PC-9 (cell line): ENCODE data around the gene GPR160. TPM values are rescaled to one million over a fixed set of nuclear protein-coding genes. Genes with fewer than 3 reads are reported as not detected.

Experiments used
- BruUV-seq: library from RNA; stranded (reverse); fragments of 400-500 nt; replicated peaks from 2 replicates; lab custom pipeline; 2021; lab: Mats Ljungman, UMichigan
- CTCF ChIA-PET: fragments of 300-600 bp; sonication (Branson Sonifier 250); formaldehyde crosslinking; loops from one replicate; lab custom pipeline; 2022; ENCODE audit warnings: antibody characterized with exemption; lab: Charles Lee
- POLR2A ChIA-PET: fragments of 300-600 bp; sonication (Branson Sonifier 250); formaldehyde crosslinking; loops from one replicate; lab custom pipeline; 2022; ENCODE audit warnings: antibody characterized with exemption; ENCODE audit not compliant: unreplicated experiment; lab: Charles Lee
- DNase-seq, 2 experiments: peaks; one replicate each; pipeline versions ENCODE4 v3.0.0 to v3.0.0-alpha.2; 2015 to 2022; ENCODE audit warnings: mixed read lengths in 1 of 2
- H2AFZ ChIP-seq: fragments of 200-600 bp; sonication (generic); 2 replicates; pipeline ENCODE4 v1.8.1; 2017; ENCODE audit warnings: antibody characterized with exemption
- H3F3A ChIP-seq: fragments of 200-600 bp; sonication (generic); 2 replicates; pipeline ENCODE4 v1.8.1; 2017; ENCODE audit warnings: antibody characterized with exemption, mild to moderate bottlenecking, low read depth; ENCODE audit not compliant: insufficient read depth
- H3K27ac ChIP-seq: fragments of 200-600 bp; sonication (generic); 2 replicates; pipeline ENCODE4 v1.6.1; 2016; ENCODE audit warnings: mixed run types
- H3K27me3 ChIP-seq: fragments of 200-600 bp; sonication (generic); 2 replicates; pipeline ENCODE4 v1.6.1; 2016; ENCODE audit warnings: low read depth, mixed run types; ENCODE audit not compliant: insufficient read depth
- H3K36me3 ChIP-seq: fragments of 200-600 bp; sonication (generic); 2 replicates; pipeline ENCODE4 v1.6.1; 2016; ENCODE audit warnings: low read depth, mixed run types
- H3K4me1 ChIP-seq: fragments of 200-600 bp; sonication (generic); replicated peaks from 2 replicates; pipeline ENCODE4 v1.6.1; 2016; ENCODE audit warnings: mixed run types; ENCODE audit not compliant: insufficient read depth
- H3K4me2 ChIP-seq: fragments of 200-600 bp; sonication (generic); 2 replicates; pipeline ENCODE4 v1.6.1; 2017; ENCODE audit warnings: mixed run types
- H3K4me3 ChIP-seq: fragments of 200-600 bp; sonication (generic); 2 replicates; pipeline ENCODE4 v1.6.1; 2016; ENCODE audit warnings: mixed run types
- H3K79me2 ChIP-seq: fragments of 200-600 bp; sonication (generic); 2 replicates; pipeline ENCODE4 v1.6.1; 2017; ENCODE audit warnings: low read depth, mixed run types
- H3K9me2 ChIP-seq: fragments of 200-600 bp; sonication (generic); 2 replicates; pipeline ENCODE4 v1.8.1; 2017; ENCODE audit warnings: mild to moderate bottlenecking; ENCODE audit not compliant: insufficient read depth
- H3K9me3 ChIP-seq: fragments of 200-600 bp; sonication (generic); 2 replicates; pipeline ENCODE4 v1.8.1; 2016; ENCODE audit warnings: low read depth; ENCODE audit not compliant: insufficient read depth
- H4K20me1 ChIP-seq: fragments of 200-600 bp; sonication (generic); 2 replicates; pipeline ENCODE4 v1.8.1; 2017; ENCODE audit not compliant: insufficient read depth
- EZH2 ChIP-seq: fragments of 200-600 bp; sonication (generic); IDR thresholded peaks from 2 replicates; pipeline ENCODE4 v1.8.0; 2017; ENCODE audit warnings: antibody characterized with exemption, low read depth
- intact Hi-C: fragments of 100-400 bp; cut with micrococcal nuclease; formaldehyde crosslinking; loops from one replicate; pipeline ENCODE4 v1.10.0; 2022; ENCODE audit not compliant: unreplicated experiment
- total RNA-seq: library from RNA; stranded (reverse); gene quantifications from 2 replicates; pipeline ENCODE4 v1.2.3, GENCODE V29; 2021
- TF ChIP-seq, protein P1 (sequence below): fragments of 200-600 bp; sonication (generic); conservative IDR thresholded peaks from 2 replicates; pipeline ENCODE4 v1.6.1; 2017; ENCODE audit warnings: mixed run types, antibody characterized with exemption, mild to moderate bottlenecking, moderate library complexity

Gene GPR160
- total RNA-seq, 1 experiment from 2014 or later: 12.6 TPM

DNA sequence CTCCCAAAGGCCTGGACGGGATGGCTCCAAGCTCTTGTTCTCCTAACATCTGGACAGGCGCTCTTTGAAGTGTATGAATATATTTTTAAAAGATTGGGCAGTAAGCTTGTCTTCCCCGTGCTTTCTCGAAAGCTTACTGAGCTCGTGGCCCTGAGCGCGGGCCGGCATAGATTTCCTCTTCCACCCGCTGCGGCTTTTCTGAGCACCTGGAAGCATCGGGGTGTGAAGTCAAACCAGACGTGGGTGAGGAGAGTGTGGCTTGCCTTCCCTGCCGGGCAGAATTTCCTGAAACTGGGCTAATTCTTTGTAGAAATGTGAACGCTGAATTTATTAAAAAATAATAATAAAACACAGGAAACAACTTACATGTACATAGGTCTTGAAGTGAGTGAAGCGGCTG lies 25.9 kb downstream of the GPR160 start:
- Histone ChIP-seq H3K36me3 (no peaks in the 10 kb centered on the region), H3K9me2 (no peaks in the 10 kb centered on the region), H4K20me1 (no peaks in the 10 kb centered on the region), H3F3A (no peaks in the 10 kb centered on the region), H3K27me3 (no peaks in the 10 kb centered on the region), H3K79me2 (no peaks in the 10 kb centered on the region), H2AFZ (no peak overlapping the region), H3K4me1 (no peaks in the 10 kb centered on the region), H3K4me2 (no peak overlapping the region), H3K27ac (no peak overlapping the region), H3K4me3 (no peak overlapping the region), H3K9me3 (no peaks in the 10 kb centered on the region)
- ChIA-PET CTCF (no interaction called here), POLR2A (no interaction called here)
- no TSS peak for BruUV-seq
- intact Hi-C loops: no loop called here
- DNase-seq: no peak
- TF ChIP-seq, protein P1, sequence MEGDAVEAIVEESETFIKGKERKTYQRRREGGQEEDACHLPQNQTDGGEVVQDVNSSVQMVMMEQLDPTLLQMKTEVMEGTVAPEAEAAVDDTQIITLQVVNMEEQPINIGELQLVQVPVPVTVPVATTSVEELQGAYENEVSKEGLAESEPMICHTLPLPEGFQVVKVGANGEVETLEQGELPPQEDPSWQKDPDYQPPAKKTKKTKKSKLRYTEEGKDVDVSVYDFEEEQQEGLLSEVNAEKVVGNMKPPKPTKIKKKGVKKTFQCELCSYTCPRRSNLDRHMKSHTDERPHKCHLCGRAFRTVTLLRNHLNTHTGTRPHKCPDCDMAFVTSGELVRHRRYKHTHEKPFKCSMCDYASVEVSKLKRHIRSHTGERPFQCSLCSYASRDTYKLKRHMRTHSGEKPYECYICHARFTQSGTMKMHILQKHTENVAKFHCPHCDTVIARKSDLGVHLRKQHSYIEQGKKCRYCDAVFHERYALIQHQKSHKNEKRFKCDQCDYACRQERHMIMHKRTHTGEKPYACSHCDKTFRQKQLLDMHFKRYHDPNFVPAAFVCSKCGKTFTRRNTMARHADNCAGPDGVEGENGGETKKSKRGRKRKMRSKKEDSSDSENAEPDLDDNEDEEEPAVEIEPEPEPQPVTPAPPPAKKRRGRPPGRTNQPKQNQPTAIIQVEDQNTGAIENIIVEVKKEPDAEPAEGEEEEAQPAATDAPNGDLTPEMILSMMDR: no peak
- TF ChIP-seq EZH2: no peak

DNA sequence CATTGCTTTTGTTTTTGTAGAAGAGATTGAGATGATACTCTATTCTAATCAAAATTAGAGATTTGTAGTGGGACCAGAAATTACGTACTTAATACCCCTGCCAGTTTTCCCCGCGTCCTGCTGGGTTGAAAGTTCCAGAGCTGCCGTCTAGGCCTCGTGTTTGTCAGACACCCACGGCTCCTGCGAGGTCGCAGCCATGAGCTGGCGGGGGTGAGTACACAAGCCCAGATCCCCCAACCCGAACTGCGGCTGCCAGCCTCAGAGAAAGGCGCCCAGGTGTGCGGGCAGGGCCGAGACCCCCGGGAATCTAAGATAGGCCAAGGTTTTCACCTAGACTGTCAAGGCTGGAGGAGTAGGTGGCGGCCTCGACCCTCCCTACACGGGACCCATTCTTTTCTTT lies 26.3 kb downstream of the GPR160 start:
- TF ChIP-seq, protein P1: no peak
- TF ChIP-seq EZH2: no peak
- BruUV-seq: no TSS peak
- POLR2A ChIA-PET: no interaction called here

DNA sequence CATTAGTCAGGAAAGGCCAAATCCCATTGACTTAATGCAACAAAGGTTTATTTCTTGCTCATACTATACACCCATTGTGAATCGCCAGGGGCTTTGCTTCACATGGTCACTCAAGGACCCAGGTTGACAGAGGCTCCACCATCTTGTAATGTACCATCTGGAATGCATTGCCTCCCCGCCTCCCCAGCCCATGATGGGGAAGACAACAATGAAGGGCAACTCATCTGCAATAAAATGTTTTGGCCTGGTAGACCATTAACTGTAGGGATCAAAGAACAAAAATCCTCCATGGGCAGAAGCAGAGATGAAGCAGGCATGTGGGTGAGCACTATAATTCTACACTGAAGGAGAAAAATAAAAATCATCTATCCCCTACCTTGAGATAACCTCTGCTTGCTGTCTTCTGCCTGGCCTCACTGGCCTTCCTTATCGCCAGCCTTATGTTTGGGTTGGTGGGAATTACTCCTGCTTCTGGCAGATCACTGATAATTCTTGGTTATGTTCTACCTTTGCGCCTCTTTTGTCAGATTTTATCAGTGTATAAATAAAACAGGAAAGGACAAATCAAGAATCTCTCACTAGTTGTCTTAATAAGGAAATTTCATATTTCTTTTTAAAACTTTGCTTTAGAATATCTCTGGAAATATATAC lies 37.8 kb downstream of the GPR160 start:
- no peak for TF ChIP-seq EZH2
- TF ChIP-seq, protein P1: no peak
- Histone ChIP-seq H3K9me3 (no peaks in the 10 kb centered on the region), H3K36me3 (no peaks in the 10 kb centered on the region), H3K4me1 (0 out of 2 replicates have a peak, but pooled peaks cover 4% of the 10 kb centered on the region), H3K27me3 (no peaks in the 10 kb centered on the region), H3K79me2 (no peaks in the 10 kb centered on the region), H3F3A (no peaks in the 10 kb centered on the region), H3K27ac (no peak overlapping the region), H2AFZ (no peak overlapping the region), H3K9me2 (no peaks in the 10 kb centered on the region), H3K4me2 (no peak overlapping the region), H4K20me1 (no peaks in the 10 kb centered on the region), H3K4me3 (no peak overlapping the region)
- no peak for DNase-seq
- no TSS peak for BruUV-seq
- ChIA-PET POLR2A (no interaction called here), CTCF (no interaction called here)
- intact Hi-C loops: no loop called here

More for the DNA sequence above, 26.3 kb downstream of the GPR160 start:
- Histone ChIP-seq H3K36me3 (no peaks in the 10 kb centered on the region), H3K9me2 (no peaks in the 10 kb centered on the region; the same call in 1 of the 2 replicates), H3K4me1 (no peaks in the 10 kb centered on the region), H3F3A (no peaks in the 10 kb centered on the region), H4K20me1 (no peaks in the 10 kb centered on the region), H3K79me2 (no peaks in the 10 kb centered on the region), H3K4me2 (no peak overlapping the region), H3K4me3 (no peak overlapping the region), H3K9me3 (no peaks in the 10 kb centered on the region), H2AFZ (no peak overlapping the region), H3K27ac (no peak overlapping the region), H3K27me3 (no peaks in the 10 kb centered on the region)
- CTCF ChIA-PET: no interaction called here
- intact Hi-C loops: no loop called here
- DNase-seq: no peak
